GM10266 (cell line): Measurements from ENCODE around the gene EXT2.

ENCODE experiments used
- DNase-seq: peaks from one replicate; pipeline ENCODE4 v3.0.0; 2012; ENCODE audit errors: extremely low spot score
- CTCF ChIP-seq: IDR thresholded peaks from 2 replicates; pipeline ENCODE4 v1.5.1; 2012; ENCODE audit warnings: mild to moderate bottlenecking, low read depth; ENCODE audit not compliant: control insufficient read depth, insufficient read depth; ENCODE audit errors: missing control alignments

EXT2 gene

GRCh38 chr11:44189986-44190882, 94.8 kb downstream of the EXT2 start:
- no peak for DNase-seq

GRCh38 chr11:44190883-44191230, 95.4 kb downstream of the EXT2 start:
- no peak for DNase-seq
- TF ChIP-seq CTCF = no peak

More at GRCh38 chr11:44189986-44190882, 94.8 kb downstream of the EXT2 start:
- TF ChIP-seq CTCF = no peak

GRCh38 chr11:44191322-44192016, 96.0 kb downstream of the EXT2 start:
- no peak for TF ChIP-seq CTCF
- DNase-seq = no peak

- no peak for DNase-seq
- no peak for TF ChIP-seq CTCF
Measured at GRCh38 chr11:44192017-44192385, 96.5 kb downstream of the EXT2 start.

GRCh38 chr11:44192462-44193100, 97.1 kb downstream of the EXT2 start:
- no peak for DNase-seq
- TF ChIP-seq CTCF = no peak

GRCh38 chr11:44193856-44194255, 98.4 kb downstream of the EXT2 start:
- no peak for TF ChIP-seq CTCF
- DNase-seq = no peak

- no peak for DNase-seq
- no peak for TF ChIP-seq CTCF
Measured at GRCh38 chr11:44198146-44198724, 102.8 kb downstream of the EXT2 start.
